Measurements from ENCODE around the gene CNOT9. TPM values are rescaled to one million over a fixed set of nuclear protein-coding genes. Genes with fewer than 3 reads are reported as not detected.

Gene CNOT9
- total and polyA plus RNA-seq, 2 of the 13 experiments (the other 11 are each of a cell fraction or from before 2014, with no cell fraction given), result 82.6 to 92.4 TPM

DNA sequence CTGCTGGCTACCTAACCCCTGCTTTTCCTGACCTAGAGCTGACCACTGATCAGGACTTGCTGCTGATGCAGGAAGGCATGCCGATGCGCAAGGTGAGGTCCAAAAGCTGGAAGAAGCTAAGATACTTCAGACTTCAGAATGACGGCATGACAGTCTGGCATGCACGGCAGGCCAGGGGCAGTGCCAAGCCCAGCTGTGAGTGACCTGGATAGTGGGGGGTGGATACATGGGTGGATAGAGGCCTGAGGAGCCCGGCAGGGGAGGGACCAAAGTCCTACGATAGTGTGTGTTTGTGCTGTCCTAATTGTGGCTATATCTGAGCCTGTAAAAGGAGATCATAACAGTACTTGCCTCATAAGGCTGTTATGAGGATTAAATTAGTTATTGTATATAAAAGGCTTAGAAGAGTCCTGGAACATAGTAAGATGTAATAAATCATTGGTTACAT lies 47.3 kb downstream of the CNOT9 start:
- no peak overlapping the region for H3K27ac ChIP-seq (ENCODE audit: extremely low read length, insufficient read depth, low read length)
- H3K9ac ChIP-seq (ENCODE audit: insufficient read depth, low read depth, low read length), result no peak overlapping the region
- H4K20me1 ChIP-seq (ENCODE audit: insufficient read depth, low read length), result no peaks in the 10 kb centered on the region
- FAIRE-seq, result no peak
- H3K4me3 ChIP-seq (replicated peaks in 1 of 3; ENCODE audit: insufficient read depth in 1 of 3, low read depth in 2 of 3, low read length in 3 of 3), result peak overlapping the region; percentile 5 to 66 (median 6); a peak in 3 of 6 replicates
- ATAC-seq, result peak; percentile 92
- H3K79me2 ChIP-seq (ENCODE audit: insufficient read depth, low read length), result no peaks in the 10 kb centered on the region
- in situ Hi-C loops (cut with HindIII; ENCODE audit: extremely low pct_ligation_motif_present, low pct_unique_long_range_greater_than_20kb), result no loop called here
- peak overlapping the region; percentile 30 for H2AFZ ChIP-seq (ENCODE audit: low read length)
- H3K9me3 ChIP-seq (ENCODE audit: low read length), result no peaks in the 10 kb centered on the region
- peak; percentile 56 for DNase-seq (ENCODE audit: low spot score)
- peaks cover 1 to 16% of the 10 kb centered on the region in 2 experiments; a peak in 4 of 5 replicates for H3K27me3 ChIP-seq (ENCODE audit: control insufficient read depth in 1 of 2, insufficient read depth in 2 of 2, low read length in 2 of 2)
- CTCF ChIA-PET (ENCODE audit: low intra/inter-chr PET ratio, low total read pairs), result no interaction called here
- peak overlapping the region; percentile 77 for H3K4me2 ChIP-seq (ENCODE audit: low read depth, low read length)
- intact Hi-C loops (cut with micrococcal nuclease; ENCODE audit: unreplicated experiment), result no loop called here
- H3K36me3 ChIP-seq (replicated peaks in 1 of 2; ENCODE audit: control insufficient read depth in 1 of 2, insufficient read depth in 2 of 2, low read length in 2 of 2), result no peaks in the 10 kb centered on the region
- 1% methylated on average over 6 of the region's 6 CpGs for WGBS (ENCODE audit: low lambda C conversion rate)
- POLR2A ChIA-PET, result interaction anchor here (0.6 to 1.8 kb wide), 2 partner anchors 17 to 25 kb away, joined by 4 to 5 read pairs; no protein-coding TSS in a partner anchor
- H3K4me1 ChIP-seq (ENCODE audit: insufficient read depth, low read length), result peaks cover 26% of the 10 kb centered on the region
- no TSS peak for BruUV-seq (replicated peaks)
- TF ChIP-seq HES4 (CRISPR knock-in tag; IDR thresholded peaks at IDR 0.05; ENCODE audit: borderline replicate concordance) (no peak), NRL (CRISPR knock-in tag; IDR thresholded peaks at IDR 0.05; ENCODE audit: borderline replicate concordance) (peak; percentile 78; the same call in 1 of the 2 replicates), ZNF253 (CRISPR knock-in tag; IDR thresholded peaks at IDR 0.05; ENCODE audit: borderline replicate concordance) (0 out of 2 replicates have a peak, but pooled peaks have one; percentile 37), DR1 (CRISPR knock-in tag; IDR thresholded peaks at IDR 0.05) (no peak), BRCA1 (CRISPR knock-in tag; IDR thresholded peaks at IDR 0.05) (no peak), SPEN (CRISPR knock-in tag; IDR thresholded peaks at IDR 0.05; ENCODE audit: low read depth) (no peak), HNRNPL (IDR thresholded peaks at IDR 0.05; ENCODE audit: low read depth, low read length) (peak; percentile 88), ZFY (CRISPR knock-in tag; IDR thresholded peaks at IDR 0.05) (0 out of 2 replicates have a peak, but pooled peaks have one; percentile 27), JUND (CRISPR knock-in tag; IDR thresholded peaks at IDR 0.05) (no peak), SIX1 (CRISPR knock-in tag; IDR thresholded peaks at IDR 0.05; ENCODE audit: borderline replicate concordance) (no peak), GLI4 (CRISPR knock-in tag; IDR thresholded peaks at IDR 0.05; ENCODE audit: borderline replicate concordance) (no peak), POLR2A (IDR thresholded peaks at IDR 0.05; ENCODE audit: insufficient read depth in 1 of 2, low read depth in 2 of 2, low read length in 2 of 2) (no peak)
- TF ChIP-seq, protein P1, sequence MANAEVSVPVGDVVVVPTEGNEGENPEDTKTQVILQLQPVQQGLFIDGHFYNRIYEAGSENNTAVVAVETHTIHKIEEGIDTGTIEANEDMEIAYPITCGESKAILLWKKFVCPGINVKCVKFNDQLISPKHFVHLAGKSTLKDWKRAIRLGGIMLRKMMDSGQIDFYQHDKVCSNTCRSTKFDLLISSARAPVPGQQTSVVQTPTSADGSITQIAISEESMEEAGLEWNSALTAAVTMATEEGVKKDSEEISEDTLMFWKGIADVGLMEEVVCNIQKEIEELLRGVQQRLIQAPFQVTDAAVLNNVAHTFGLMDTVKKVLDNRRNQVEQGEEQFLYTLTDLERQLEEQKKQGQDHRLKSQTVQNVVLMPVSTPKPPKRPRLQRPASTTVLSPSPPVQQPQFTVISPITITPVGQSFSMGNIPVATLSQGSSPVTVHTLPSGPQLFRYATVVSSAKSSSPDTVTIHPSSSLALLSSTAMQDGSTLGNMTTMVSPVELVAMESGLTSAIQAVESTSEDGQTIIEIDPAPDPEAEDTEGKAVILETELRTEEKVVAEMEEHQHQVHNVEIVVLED (CRISPR knock-in tag; IDR thresholded peaks at IDR 0.05; ENCODE audit: borderline replicate concordance), result no peak
- TF ChIP-seq, protein P2, sequence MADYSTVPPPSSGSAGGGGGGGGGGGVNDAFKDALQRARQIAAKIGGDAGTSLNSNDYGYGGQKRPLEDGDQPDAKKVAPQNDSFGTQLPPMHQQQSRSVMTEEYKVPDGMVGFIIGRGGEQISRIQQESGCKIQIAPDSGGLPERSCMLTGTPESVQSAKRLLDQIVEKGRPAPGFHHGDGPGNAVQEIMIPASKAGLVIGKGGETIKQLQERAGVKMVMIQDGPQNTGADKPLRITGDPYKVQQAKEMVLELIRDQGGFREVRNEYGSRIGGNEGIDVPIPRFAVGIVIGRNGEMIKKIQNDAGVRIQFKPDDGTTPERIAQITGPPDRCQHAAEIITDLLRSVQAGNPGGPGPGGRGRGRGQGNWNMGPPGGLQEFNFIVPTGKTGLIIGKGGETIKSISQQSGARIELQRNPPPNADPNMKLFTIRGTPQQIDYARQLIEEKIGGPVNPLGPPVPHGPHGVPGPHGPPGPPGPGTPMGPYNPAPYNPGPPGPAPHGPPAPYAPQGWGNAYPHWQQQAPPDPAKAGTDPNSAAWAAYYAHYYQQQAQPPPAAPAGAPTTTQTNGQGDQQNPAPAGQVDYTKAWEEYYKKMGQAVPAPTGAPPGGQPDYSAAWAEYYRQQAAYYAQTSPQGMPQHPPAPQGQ (CRISPR knock-in tag; IDR thresholded peaks at IDR 0.05; ENCODE audit: borderline replicate concordance), result no peak
- TF ChIP-seq, protein P3, sequence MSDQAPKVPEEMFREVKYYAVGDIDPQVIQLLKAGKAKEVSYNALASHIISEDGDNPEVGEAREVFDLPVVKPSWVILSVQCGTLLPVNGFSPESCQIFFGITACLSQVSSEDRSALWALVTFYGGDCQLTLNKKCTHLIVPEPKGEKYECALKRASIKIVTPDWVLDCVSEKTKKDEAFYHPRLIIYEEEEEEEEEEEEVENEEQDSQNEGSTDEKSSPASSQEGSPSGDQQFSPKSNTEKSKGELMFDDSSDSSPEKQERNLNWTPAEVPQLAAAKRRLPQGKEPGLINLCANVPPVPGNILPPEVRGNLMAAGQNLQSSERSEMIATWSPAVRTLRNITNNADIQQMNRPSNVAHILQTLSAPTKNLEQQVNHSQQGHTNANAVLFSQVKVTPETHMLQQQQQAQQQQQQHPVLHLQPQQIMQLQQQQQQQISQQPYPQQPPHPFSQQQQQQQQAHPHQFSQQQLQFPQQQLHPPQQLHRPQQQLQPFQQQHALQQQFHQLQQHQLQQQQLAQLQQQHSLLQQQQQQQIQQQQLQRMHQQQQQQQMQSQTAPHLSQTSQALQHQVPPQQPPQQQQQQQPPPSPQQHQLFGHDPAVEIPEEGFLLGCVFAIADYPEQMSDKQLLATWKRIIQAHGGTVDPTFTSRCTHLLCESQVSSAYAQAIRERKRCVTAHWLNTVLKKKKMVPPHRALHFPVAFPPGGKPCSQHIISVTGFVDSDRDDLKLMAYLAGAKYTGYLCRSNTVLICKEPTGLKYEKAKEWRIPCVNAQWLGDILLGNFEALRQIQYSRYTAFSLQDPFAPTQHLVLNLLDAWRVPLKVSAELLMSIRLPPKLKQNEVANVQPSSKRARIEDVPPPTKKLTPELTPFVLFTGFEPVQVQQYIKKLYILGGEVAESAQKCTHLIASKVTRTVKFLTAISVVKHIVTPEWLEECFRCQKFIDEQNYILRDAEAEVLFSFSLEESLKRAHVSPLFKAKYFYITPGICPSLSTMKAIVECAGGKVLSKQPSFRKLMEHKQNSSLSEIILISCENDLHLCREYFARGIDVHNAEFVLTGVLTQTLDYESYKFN (CRISPR knock-in tag; conservative IDR thresholded peaks at IDR 0.05), result 0 out of 2 replicates have a peak, but pooled peaks have one; percentile 21

Data from HepG2 (cell line).